Frontal cortex (tissue), 4 donors: ENCODE measurements around the gene SYT15. TPM values are rescaled to one million over a fixed set of nuclear protein-coding genes. Genes with fewer than 3 reads are reported as not detected.
"Not testable (repeated sequence)": the region's sequence is repeated elsewhere in the genome, so short reads cannot be mapped to it uniquely, and the experiment has no call there.

Experiments used
- DNase-seq, 2 donors: peaks; one replicate each; pipeline ENCODE4 v3.0.0; 2012; ENCODE audit warnings: low spot score in 2 of 2
- FAIRE-seq: peaks from 2 replicates; lab custom pipeline; 2012; peaks lifted over from hg19 to GRCh38; lab: Jason Lieb, UNC
- total RNA-seq: library from RNA; depleted of rRNA; stranded (reverse); fragments of >200 nt; gene quantifications from one replicate; pipeline ENCODE4 v1.2.3, GENCODE V29; 2014
- donor health status: control.
- donor health status: control.
- donor health status: control.

The SYT15 gene
- total RNA-seq, result 0.82 TPM

DNA sequence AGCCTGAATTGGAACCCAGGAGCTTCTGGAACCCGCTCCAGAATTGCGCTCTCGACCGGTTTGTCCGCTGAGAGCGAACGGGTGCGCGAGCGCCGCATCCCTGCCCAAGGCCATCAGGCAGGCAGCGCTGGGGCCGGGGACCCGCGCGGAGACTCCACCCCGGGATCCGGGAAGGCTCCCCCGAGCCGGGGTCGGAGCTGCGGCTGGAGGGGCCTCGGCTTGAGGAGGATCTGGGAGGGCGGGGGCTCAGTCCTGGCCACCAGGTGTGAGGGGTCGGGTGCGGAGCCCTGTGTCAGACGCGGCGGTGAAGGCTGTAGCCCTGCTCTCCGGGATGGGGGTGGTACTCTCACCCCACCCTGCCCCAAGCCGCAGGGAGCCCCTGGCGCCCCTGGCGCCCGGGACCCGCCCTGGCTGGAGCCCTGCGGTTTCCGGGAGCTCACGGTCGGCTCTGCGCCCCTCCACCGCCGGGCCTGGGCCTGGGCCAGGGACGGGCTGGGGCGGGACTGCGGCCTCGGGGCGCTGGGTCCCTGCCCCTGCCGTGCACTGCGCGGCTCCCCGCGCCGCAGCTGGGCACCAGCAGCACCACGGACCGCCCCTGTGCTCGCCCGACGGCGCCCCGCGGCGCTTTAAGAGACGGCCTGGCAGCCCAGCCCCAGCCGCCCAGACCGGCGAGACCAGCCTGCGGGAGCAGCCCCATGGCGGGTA lies at the start of gene SYT15:
Gene SYT15 (plus strand): TSS at position 655 of the 705 bp plus-strand sequence. CDS start 41 bp downstream, at position 696.
- not testable (repeated sequence) for DNase-seq, FAIRE-seq

DNA sequence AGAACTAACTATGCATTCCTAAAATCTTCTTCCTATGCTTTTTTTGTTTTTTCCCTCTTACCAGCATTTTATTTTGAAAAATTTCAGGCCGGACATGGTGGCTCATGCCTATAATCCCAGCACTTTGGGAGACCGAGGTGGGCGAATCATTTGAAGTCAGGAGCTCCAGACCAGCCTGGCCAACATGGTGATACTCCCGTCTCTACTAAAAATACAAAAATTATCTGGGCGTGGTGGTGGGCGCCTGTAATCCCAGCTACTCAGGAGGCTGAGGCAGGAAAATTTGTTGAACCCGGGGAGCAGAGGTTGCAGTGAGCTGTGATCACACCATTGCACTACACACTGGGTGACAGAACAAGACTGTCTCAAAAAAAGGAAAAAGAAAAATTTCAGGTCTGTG lies 49.2 kb upstream of the SYT15 start:
- not testable (repeated sequence) for DNase-seq, FAIRE-seq

DNA sequence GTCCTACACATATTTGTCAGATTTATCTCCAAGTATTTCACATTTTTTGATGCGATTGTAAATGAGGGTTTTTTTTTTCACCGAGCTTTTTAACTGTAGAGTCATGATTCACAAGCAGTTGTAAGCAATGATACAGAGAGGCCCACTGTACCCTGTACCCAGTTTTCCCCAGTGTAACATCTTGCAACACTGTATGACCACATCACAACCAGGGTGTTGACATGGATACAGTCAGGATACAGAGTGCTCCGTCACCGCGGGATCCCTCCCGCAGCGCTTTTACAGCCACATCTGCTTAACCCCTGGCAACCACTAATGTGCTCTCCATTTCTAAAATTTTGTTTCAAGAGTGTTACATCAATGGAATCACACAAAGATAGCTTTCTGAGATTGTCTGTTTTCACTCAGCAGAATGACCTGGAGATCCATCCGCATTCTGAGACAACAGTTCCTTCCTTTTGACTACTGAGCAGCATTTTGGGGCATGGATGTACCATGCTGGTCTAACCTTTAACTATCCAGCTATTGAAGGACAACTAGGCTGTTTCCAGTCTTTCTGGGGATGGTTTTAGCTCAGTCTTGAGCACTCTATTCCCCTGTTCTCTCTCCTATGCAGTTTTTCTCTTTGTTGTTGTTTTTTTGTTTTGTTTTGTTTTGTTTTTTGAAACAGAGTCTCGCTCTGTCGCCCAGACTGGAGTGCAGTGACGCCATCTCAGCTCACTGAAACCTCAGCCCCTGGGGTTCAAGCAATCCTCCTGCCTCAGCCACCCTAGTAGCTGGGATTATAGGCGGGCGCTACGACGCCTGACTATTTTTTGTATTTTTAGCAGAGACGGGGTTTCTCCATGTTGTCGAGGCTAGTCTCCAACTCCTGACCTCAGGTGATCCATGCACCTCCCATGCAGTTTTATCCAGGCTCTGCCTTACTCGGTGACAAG lies 48.4 kb upstream of the SYT15 start:
- DNase-seq (no peak), FAIRE-seq (no peak)

DNA sequence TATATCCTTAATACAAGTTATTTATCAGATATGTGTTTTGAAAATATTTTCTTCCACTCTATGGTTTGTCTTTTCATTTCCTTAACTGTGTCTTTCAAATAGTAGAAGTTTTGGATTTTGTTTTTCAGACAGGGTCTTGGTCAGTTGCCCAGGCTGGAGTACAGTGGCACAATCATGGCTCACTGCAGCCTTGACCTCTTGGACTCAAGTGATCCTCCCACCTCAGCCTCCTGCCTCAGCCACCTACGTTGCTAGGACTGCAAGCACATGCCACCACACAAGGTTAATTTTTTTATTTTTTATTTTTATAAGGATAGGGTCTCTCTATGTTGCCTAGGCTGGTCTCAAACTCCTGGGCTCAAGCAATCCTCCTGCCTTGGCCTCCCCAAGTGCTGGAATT lies 46.7 kb upstream of the SYT15 start:
- DNase-seq, FAIRE-seq: not testable (repeated sequence)

DNA sequence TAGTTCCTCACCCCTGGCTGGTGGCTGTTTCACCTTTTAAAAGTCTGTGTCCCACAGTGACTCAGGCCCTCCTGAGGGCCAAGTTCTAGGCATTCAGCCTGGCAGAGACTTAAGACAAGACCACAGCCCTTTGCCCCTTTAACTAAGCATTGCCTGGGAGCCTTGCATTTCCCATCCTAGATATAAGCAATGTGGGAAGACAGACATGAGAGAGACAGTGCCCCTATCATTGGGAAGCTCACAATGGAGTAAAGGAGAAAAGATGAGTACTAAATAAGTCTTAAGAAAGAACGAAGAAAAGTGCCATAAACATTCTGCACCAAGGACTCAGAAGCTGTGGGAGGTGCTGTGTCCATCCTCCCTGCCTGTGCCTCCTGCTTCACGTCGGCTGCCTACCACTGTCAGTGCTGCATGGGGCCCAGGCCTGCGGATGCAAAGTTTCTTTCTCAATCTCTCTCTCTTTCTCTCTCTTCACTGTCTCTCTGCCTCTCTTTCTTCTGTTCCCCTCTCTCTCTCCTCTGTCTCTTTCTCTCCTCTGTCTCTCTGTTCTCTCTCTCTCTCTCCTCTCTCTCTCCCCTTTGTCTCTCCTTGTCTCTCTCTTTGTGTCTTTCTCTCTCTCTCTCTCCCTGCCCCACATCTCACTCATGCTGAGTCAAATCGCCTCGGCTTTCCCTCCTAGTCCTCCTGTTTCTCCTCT lies 44.0 kb upstream of the SYT15 start:
- FAIRE-seq (no peak), DNase-seq (no peak)

DNA sequence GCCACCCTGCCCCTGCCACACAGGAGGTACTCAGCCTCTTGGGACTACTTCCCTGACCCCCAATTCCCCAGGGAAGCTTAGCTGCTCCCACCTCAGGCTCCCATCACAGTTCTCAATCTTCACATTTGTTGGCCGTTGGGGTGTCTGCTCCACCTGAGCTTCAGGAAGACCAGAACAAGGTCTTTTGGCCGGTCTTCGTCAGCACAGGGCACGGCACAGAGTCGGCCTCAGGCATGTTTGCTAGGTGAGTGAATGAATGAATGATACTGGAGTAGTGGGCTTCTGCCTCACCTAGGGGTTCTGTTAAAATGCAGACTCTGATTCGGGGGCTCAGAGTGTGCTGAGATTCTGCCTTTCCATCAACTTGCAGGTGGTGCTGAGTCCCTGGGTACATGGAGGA lies 42.8 kb upstream of the SYT15 start:
- DNase-seq (no peak), FAIRE-seq (no peak)

DNA sequence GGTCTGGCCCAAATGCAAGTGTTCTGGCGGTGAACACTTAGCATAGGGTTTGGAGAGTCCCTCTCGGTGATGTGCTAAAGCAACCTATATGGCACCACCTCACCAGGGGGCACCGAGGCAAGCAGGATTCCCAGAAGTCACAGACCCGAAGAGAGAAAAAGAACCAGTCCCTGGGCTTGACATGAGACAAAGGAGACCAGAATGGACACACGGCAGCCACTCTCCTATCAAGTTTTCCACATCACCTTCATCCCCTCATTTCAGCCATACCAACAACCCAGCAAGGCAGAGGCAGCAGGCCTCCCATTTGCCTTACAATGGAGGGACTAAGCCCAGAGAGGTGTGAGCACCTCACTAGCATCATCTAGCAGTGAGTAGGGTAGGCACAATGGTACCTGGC lies 42.1 kb upstream of the SYT15 start:
- FAIRE-seq (no peak), DNase-seq (no peak)

DNA sequence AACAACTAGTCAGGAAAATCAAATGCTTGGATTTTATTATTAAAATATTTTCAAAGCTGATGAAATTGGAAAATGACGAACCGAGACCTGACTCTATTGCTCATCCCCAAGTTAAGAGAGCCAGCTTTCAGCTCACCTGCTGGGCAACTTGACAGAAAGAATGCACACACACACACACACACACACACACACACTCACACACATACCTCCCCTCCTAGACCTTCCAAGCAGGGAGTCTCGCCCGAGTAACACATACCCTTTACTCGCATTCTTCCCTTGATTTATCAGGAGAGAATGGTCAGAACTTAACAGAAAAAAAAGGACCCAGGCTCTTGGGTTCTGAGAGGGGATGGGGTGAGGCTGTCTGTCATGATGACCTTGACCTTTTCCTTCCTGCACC lies 41.6 kb upstream of the SYT15 start:
- FAIRE-seq (no peak), DNase-seq (no peak)

DNA sequence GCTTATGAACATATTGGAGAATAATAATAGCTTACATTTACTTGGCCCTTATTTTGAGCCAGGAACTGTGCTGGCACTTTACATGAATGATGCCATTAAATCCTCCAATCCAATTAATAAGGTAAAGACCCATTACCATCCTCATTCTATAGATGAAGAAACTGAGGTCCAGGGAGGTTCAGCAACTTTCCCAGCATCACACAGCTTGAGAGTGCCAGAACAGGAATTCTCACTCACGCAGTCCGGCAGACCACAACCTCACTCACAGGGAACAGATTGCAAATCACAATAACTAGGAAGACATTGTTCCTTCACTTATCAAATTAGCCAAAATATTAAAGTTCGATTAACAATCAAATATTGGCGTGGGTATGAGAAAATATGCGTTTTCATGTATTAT lies 40.8 kb upstream of the SYT15 start:
- no peak for FAIRE-seq
- no peak for DNase-seq

DNA sequence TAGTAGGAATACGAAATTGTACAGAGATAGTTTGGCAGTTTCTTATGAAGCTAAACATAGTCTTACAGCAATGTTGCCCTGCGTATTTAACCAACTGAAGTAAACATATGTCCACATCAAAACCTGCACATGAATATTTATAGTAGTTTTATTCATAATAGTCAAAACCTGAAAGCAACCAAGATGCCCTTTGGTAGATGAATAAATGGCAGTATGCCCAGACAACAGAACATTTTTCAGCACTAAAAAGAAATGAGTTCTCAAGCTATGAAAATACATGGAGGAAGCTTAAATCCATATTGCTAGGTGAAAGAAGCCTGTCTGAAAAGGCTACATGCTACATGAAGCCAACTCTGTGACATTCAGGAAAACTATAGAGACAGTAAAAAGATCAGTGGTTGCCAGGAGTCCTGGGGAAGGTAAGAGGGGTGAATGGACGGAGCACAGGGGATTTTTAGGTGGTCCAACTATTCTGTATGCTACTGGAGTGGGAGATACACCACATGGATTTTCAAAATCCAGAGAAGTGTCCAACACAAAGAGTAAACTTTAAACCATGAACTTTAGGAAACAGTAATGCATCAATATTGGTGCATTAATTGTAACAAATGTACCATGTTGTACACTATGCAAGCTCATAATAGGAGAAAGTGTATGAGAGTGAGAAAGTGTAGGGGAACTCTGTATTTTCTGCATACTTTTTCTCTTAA lies 40.1 kb upstream of the SYT15 start:
- FAIRE-seq (no peak), DNase-seq (no peak)

DNA sequence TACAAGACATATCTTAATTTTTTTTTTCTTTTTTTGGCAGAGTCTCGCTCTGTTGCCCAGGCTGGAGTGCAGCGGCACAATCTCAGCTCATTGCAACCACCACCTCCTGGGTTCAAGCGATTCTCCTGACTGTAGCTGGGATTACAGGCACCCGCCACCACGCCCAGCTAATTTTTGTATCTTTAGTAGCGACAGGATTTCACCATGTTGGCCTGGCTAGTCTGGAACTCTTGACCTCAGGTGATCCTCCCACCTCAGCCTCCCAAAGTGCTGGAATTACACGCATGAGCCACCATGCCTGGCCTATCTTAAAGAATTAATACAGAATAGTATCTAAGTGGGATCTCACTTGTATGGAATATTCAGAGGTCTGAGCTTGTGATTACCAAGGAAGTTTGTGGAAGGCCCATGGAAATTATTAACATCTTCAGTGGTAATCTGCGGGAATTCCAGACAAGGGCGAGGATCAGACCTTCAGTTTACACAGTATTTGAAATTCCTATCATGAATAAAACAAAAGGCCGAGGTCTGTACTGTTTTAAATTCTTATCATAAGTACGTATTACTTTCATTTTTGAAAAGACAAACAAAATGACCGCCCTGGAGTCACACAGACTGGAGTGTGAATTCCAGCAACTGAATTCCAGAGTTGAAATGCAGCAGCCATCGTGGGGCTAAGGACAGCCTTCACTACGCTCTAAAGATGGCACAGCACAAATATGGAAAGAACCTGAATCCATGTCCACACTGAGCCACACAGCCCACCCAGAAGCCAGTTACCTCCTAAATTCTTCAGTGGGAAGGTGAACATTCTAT lies 39.1 kb upstream of the SYT15 start:
- DNase-seq (no peak), FAIRE-seq (no peak)

DNA sequence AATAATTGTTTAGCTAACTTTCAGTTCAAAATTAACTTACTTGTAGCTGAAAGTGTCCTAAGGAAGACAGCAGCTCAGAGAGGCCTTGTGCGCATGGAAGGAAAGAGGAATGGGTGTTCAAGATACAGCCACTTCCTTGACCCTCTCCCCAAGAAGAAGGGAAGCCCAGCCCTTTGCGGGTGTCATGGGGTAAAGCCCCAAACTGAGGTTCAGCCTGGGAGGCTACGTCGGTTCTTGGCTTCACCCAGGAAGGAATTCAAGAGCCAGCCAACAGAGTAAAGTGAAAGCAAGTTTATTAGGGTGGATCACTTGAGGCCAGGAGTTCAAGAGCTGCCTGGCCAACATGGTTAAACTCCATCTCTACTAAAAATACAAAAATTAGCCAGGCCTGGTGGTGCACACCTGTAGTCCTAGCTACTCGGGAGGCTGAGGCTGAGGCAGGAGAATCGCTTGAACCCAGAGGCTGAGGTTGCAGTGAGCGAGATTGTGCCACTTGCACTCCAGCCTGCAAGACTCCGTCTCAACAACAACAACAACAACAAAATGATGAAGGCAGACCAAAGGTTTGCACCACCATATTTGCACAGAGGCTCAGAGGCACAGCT lies 38.4 kb upstream of the SYT15 start:
- no peak for FAIRE-seq

DNA sequence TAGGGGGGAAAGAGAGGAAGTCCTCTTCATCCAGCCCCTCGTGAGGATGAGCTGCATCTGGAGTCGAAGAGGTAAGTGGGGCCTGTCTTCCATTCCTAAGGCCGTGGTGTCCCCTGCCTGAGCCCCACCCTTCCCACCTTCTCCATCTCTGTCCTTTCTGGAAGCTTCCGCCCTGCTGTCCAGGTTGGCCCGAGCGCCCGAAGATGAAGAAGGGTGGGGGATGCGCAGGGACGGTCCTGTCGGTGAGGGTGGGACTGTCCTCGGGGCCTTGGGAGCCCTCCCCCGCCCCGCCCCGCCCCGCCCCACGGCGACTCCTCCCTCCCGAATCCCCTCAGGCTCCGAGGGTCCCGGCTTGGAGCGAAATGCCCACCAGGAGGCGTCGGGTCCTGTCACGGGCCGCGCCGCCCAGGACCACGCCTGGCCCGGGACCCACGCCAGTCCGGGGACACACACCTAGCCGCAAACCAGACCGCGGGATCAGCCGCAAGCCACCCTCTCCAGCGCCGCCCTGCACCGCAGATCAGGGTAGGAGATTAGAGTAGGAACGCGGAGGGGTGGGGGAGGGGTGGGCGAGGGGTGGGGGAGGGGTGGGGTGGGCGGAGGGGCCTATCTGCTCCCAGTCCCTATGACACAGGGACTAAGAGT lies 37.8 kb upstream of the SYT15 start:
- no peak for FAIRE-seq
- no peak for DNase-seq

More for the DNA sequence above, 38.4 kb upstream of the SYT15 start:
- no peak for DNase-seq

DNA sequence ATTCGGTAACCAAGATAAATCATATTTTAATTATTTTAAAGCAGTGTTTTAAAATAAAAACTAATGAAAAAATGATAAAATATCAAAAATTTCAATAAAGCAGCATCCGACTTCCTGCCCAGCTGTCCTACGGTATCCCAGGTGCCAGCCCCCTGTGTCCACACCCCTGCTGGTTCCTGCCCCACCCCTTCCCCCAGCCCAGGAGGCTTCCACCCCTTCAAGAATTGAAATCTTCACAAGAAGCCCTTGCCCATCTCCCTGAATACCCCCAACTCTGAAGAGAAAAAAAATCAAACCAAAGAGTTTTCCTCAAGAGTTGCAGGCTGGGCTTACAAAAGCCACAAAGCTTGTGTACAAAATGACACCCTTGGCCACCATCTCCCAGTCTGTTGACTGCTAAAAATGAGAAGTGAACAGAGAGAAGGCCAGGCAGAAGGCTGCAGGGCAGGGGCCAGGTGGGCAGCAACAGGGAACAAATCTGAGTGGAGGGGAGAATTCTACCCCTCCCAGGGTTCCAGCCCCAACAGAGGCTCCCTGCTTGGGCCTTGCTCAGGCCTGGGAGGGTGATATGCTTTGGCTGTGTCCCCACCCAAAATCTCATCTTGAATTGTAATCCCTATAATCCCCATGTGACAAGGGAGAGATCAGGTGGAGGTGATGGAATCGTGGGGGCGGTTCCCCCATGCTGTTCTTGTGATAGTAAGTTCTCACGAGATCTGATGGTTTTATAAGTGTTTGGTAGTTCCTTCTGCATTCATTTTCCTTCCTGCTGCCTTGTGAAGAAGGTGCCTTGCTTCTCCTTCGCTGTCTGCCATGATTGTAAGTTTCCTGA lies 37.0 kb upstream of the SYT15 start:
- DNase-seq (no peak), FAIRE-seq (no peak)

DNA sequence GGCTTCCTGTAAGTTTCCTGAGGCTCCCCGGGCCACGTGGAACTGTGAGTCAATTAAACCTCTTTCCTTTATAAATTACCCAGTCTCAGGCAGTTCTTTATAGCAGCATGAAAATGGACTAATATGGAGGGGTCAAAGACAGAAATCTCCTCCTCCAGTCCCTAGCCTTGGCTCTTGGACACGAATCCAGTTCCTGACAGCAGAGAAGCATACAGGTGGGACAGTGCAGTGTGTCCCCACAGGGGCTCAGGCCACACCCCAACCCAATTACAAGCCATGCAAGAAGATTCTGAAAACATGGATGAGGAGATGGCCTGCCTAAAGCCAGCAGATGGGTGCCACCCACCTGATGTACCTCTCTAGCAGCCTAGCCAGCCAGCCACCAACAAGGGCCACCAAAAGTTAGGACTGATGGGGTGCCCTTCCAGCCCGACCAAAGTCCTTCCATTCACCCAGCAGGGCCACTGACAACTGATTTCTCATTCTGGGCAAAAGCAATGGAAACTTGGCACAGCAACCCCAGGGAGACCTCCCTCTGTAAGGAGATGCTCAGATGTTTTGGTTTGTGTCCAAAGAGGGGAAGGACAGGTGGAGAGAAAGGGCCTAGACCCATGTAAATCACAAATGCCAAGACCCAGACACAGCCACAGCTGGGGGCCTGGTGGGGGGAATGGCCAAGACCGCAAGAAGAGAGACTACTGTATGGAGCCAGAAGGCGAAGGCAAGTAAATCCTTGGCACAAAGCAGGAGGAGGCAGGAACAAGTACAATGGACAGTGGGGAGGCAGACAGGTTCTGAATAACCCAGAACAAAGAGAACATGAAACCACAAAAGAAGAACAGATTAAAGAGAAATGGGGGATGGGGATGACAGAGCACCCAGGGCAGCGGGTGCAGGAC lies 36.1 kb upstream of the SYT15 start:
- FAIRE-seq (no peak), DNase-seq (peak in 1 of 2 donors; percentile 33)
